CD4-positive, alpha-beta T cell (primary cell): ENCODE measurements around the gene INTS3. TPM values are rescaled to one million over a fixed set of nuclear protein-coding genes. Genes with fewer than 3 reads are reported as not detected.

Source experiments
- ATAC-seq: fragments of 200-7000 bp; cut with Tn5 transposase; one replicate; pipeline ENCODE4 v1.10.0; 2022; ENCODE audit warnings: mild to moderate bottlenecking; ENCODE audit not compliant: poor library complexity
- CTCF ChIA-PET: fragments of 350-600 bp; sonication (Branson Sonifier 250); formaldehyde crosslinking; loops from one replicate; lab custom pipeline; 2021; ENCODE audit warnings: antibody characterized with exemption, inconsistent platforms; lab: Charles Lee
- POLR2A ChIA-PET: fragments of 350-600 bp; sonication (Branson Sonifier 250); formaldehyde crosslinking; loops from one replicate; lab custom pipeline; 2021; ENCODE audit warnings: antibody characterized with exemption, inconsistent platforms; lab: Charles Lee
- DNase-seq, 14 experiments: peaks; one replicate each; pipeline ENCODE4 v3.0.0-alpha.2; 2013 to 2020; ENCODE audit warnings: mixed read lengths in 2 of 14
- H3K27ac ChIP-seq, 2 donors: one replicate each; pipeline versions ENCODE4 v1.5.1 to v1.7.0; 2013; ENCODE audit warnings: low read length in 2 of 2, low read depth in 1 of 2, mild to moderate bottlenecking in 1 of 2
- H3K27me3 ChIP-seq, 2 experiments: 1 replicate in 1 of 2; 2 replicates in 1 of 2; pipeline versions ENCODE4 v1.6.1 to v1.7.0; 2013; ENCODE audit warnings: low read length in 2 of 2, control low read depth in 1 of 2, mild to moderate bottlenecking in 1 of 2, moderate library complexity in 1 of 2; ENCODE audit not compliant: insufficient read depth in 2 of 2, control insufficient read depth in 1 of 2
- H3K36me3 ChIP-seq: one replicate; pipeline ENCODE4 v1.6.1; 2013; ENCODE audit warnings: low read length, control low read depth; ENCODE audit not compliant: insufficient read depth
- H3K4me1 ChIP-seq: one replicate; pipeline ENCODE4 v1.6.1; 2013; ENCODE audit warnings: low read length, control low read depth; ENCODE audit not compliant: insufficient read depth
- H3K4me3 ChIP-seq: one replicate; pipeline ENCODE4 v1.5.1; 2013; ENCODE audit warnings: mild to moderate bottlenecking, low read length, moderate library complexity
- H3K9me3 ChIP-seq, 2 experiments: 1 replicate in 1 of 2; 2 replicates in 1 of 2; pipeline versions ENCODE4 v1.6.1 to v1.7.0; 2013; ENCODE audit warnings: low read length in 2 of 2, mild to moderate bottlenecking in 2 of 2, control low read depth in 1 of 2, moderate library complexity in 1 of 2; ENCODE audit not compliant: control insufficient read depth in 1 of 2, insufficient read depth in 1 of 2
- H3K27ac Mint-ChIP-seq: one replicate; pipeline ENCODE4 v1.8.0; 2020; ENCODE audit warnings: mixed read lengths
- H3K27me3 Mint-ChIP-seq: one replicate; pipeline ENCODE4 v1.8.0; 2021; ENCODE audit warnings: mixed read lengths
- H3K36me3 Mint-ChIP-seq: one replicate; pipeline ENCODE4 v1.8.0; 2021; ENCODE audit warnings: low read depth, mixed read lengths
- H3K4me1 Mint-ChIP-seq: one replicate; pipeline ENCODE4 v1.8.0; 2021; ENCODE audit warnings: low read depth, mixed read lengths
- H3K4me3 Mint-ChIP-seq: one replicate; pipeline ENCODE4 v1.8.0; 2020; ENCODE audit warnings: mild to moderate bottlenecking, mixed read lengths
- H3K9me3 Mint-ChIP-seq: one replicate; pipeline ENCODE4 v1.8.0; 2020; ENCODE audit warnings: mixed read lengths
- CTCF ChIP-seq: fragments of 200-600 bp; IDR thresholded peaks from one replicate; pipeline ENCODE4 v1.8.0; 2022; ENCODE audit warnings: antibody characterized with exemption, mild to moderate bottlenecking
- intact Hi-C, 2 experiments: fragments of 100-400 bp; cut with DNase I in 1 of 2; cut with micrococcal nuclease in 1 of 2; formaldehyde crosslinking; loops; one replicate each; pipeline versions ENCODE4 v1.15.1 to v1.9.0; 2023 to 2025; cut with DNase I, micrococcal nuclease
- microRNA-seq: library from miRNA; unstranded; fragments of <30 nt; microRNA quantifications from one replicate; pipeline ENCODE4 v1.2.0, GENCODE V29; 2021; ENCODE audit warnings: borderline microRNAs expressed, borderline replicate concordance
- total RNA-seq, 174 experiments: library from RNA in 2 of 174; stranded (reverse) in 2 of 174; gene quantifications; one replicate each; pipeline ENCODE4 v1.2.3 and lab custom pipeline; 2021 to 2026

Gene INTS3
- total RNA-seq, 2 experiments from 2014 or later, result 24.9 to 27.4 TPM

GRCh38 chr1:153816283-153816889 is 88.5 kb downstream of the INTS3 start:
- Histone ChIP-seq H3K36me3 (peaks cover 82% of the 10 kb centered on the region), H3K4me3 (no peak overlapping the region), H3K9me3 (no peaks in the 10 kb centered on the region), H3K4me1 (no peaks in the 10 kb centered on the region), H3K27me3 (no peaks in the 10 kb centered on the region), H3K27ac (no peak overlapping the region)
- Mint-ChIP-seq H3K4me1 (no peaks in the 10 kb centered on the region), H3K4me3 (no peak overlapping the region), H3K27me3 (no peaks in the 10 kb centered on the region), H3K36me3 (peaks cover 86% of the 10 kb centered on the region), H3K27ac (no peak overlapping the region), H3K9me3 (no peaks in the 10 kb centered on the region)
- TF ChIP-seq CTCF, result no peak
- POLR2A ChIA-PET, result no interaction called here
- intact Hi-C loops, result no loop called here
- DNase-seq (no peak), ATAC-seq (no peak)
- CTCF ChIA-PET, result interaction anchor here (0.9 to 1.0 kb wide), 2 partner anchors 9 to 130 kb away, joined by 3 read pairs; partner anchors contain the start of gene DENND4B

- intact Hi-C loops, result no loop called here
- POLR2A ChIA-PET, result no interaction called here
- no peaks in the 10 kb centered on the region for H3K27me3 Mint-ChIP-seq
- Histone ChIP-seq H3K27ac (no peak overlapping the region), H3K9me3 (no peaks in the 10 kb centered on the region), H3K27me3 (no peaks in the 10 kb centered on the region), H3K36me3 (peaks cover 64% of the 10 kb centered on the region), H3K4me1 (no peaks in the 10 kb centered on the region), H3K4me3 (no peak overlapping the region)
- no peak overlapping the region for H3K27ac Mint-ChIP-seq
- ATAC-seq (no peak), DNase-seq (no peak)
- TF ChIP-seq CTCF, result no peak
- H3K4me3 Mint-ChIP-seq, result no peak overlapping the region
- H3K36me3 Mint-ChIP-seq, result peaks cover 68% of the 10 kb centered on the region
- H3K4me1 Mint-ChIP-seq, result no peaks in the 10 kb centered on the region
- no peaks in the 10 kb centered on the region for H3K9me3 Mint-ChIP-seq
- CTCF ChIA-PET, result no interaction called here
Observed at GRCh38 chr1:153818876-153819275, 91.0 kb downstream of the INTS3 start.

Small RNA genes lying within 50 kb of the gene (microRNA-seq; reads per million reads assigned to microRNA genes)
- not detected for gene MIR8083

Other genes with a start within 250 kb of the INTS3 start
- 100 to 1,000 TPM; 172 to 175 TPM for gene S100A6, start 192.1 kb upstream of the INTS3 start, total RNA-seq
- 1 to 10 TPM in 1 of 2 experiments, under 1 TPM in 1; 0.80 to 1.3 TPM for gene S100A5, start 187.1 kb upstream of the INTS3 start, total RNA-seq
- gene S100A4, start 182.2 kb upstream of the INTS3 start, total RNA-seq, result 100 to 1,000 TPM; 297 to 299 TPM
- gene S100A3, start 178.8 kb upstream of the INTS3 start, total RNA-seq, result not detected
- not detected for gene S100A2, start 162.2 kb upstream of the INTS3 start, total RNA-seq
- gene S100A16, start 114.9 kb upstream of the INTS3 start, total RNA-seq, result not detected
- gene S100A14, start 111.7 kb upstream of the INTS3 start, total RNA-seq, result not detected
- gene S100A13, start 100.5 kb upstream of the INTS3 start, total RNA-seq, result 1 to 10 TPM; 2.1 to 2.8 TPM
- not detected for gene S100A1, start 99.6 kb upstream of the INTS3 start, total RNA-seq
- gene CHTOP, start 94.0 kb upstream of the INTS3 start, total RNA-seq, result 100 to 1,000 TPM in 1 of 2 experiments, 10 to 100 TPM in 1; 97.1 to 102 TPM
- gene SNAPIN, start 69.3 kb upstream of the INTS3 start, total RNA-seq, result 1 to 10 TPM; 7.2 to 7.3 TPM
- gene ILF2, start 57.1 kb upstream of the INTS3 start, total RNA-seq, result 100 to 1,000 TPM; 140 to 147 TPM
- gene NPR1, start 49.4 kb upstream of the INTS3 start, total RNA-seq, result not detected
- gene SLC27A3, start 47.4 kb downstream of the INTS3 start, total RNA-seq, result 1 to 10 TPM; 3.8 to 4.4 TPM
- 10 to 100 TPM; 51.6 to 52.3 TPM for gene GATAD2B, start 194.9 kb downstream of the INTS3 start, total RNA-seq
- gene DENND4B, start 218.7 kb downstream of the INTS3 start, total RNA-seq, result 10 to 100 TPM; 87.0 to 98.7 TPM
- gene CRTC2, start 230.6 kb downstream of the INTS3 start, total RNA-seq, result 100 to 1,000 TPM; 147 to 152 TPM
- gene SLC39A1, start 235.5 kb downstream of the INTS3 start, total RNA-seq, result 1 to 10 TPM; 6.4 to 6.9 TPM
- 1 to 10 TPM; 2.9 to 3.9 TPM for gene CREB3L4, start 239.9 kb downstream of the INTS3 start, total RNA-seq
- gene JTB, start 249.6 kb downstream of the INTS3 start, total RNA-seq, result 10 to 100 TPM; 80.4 to 80.9 TPM